ENCODE results near the gene ZP3. TPM values are rescaled to one million over a fixed set of nuclear protein-coding genes. Genes with fewer than 3 reads are reported as not detected.

The ZP3 gene
- total and polyA plus RNA-seq, 2 of the 13 experiments (the other 11 are each of a cell fraction or from before 2014, with no cell fraction given): not detected

DNA sequence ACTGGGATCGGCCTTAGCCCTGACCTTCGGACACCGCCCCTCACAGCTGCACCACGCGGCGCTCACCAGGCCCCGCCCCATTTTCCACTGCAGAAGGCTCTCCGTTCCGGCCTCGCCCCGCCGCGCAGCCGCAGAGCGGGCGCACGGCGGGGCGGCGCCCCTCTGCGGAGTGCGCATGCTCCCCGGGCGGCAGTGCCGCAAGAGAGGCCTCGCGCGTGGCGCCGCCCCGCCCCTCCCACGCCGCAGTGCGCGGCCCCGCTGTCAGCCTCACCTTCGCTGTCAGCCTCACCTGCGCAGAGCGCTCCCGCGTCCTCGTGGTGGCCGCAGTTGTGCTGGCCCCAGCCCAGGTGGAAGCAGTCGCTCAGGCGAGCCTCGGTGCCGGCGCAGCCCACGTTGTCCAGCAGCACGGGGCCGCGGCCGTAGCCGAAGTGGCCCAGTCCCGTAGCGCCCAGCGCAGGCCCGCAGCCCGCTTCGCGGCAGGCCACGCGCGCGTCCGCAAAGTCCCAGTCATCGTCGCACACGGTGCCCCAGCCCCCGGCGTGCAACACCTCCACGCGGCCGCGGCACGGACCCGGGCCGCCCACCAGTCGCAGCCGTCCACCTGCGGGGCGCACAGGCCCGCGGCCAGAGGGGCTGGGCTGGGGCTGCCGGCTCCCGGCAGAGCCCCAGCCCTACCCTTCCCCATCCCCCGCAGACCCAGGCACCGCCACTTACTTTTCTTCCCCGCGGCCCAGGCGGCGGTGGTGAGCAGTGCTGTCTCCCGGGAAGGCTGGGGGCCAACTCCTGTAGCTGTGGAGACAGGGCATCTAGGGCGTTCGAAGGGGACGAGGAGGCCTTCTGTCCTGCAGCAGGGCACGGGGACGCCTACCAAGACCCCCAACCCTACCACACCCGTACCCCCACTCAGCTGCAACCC is 31.4 kb upstream of the ZP3 start (continued):
- TF ChIP-seq ZNF678 (CRISPR knock-in tag; IDR thresholded peaks at IDR 0.05): 0 out of 2 replicates have a peak, but pooled peaks have one; percentile 65
- TF ChIP-seq ZSCAN31 (CRISPR knock-in tag; IDR thresholded peaks at IDR 0.05; ENCODE audit: low read depth): no peak; the same call in 1 of the 2 replicates
- no peak for TF ChIP-seq DPF2 (CRISPR knock-in tag; IDR thresholded peaks at IDR 0.05; ENCODE audit: borderline replicate concordance, low read depth)
- 0 out of 2 replicates have a peak, but pooled peaks have one; percentile 54 for TF ChIP-seq TEAD2 (CRISPR knock-in tag; IDR thresholded peaks at IDR 0.05)
- no peak; the same call in 1 of the 2 replicates for TF ChIP-seq TARDBP (CRISPR knock-in tag; IDR thresholded peaks at IDR 0.05)
- TF ChIP-seq ZNF780A (CRISPR knock-in tag; IDR thresholded peaks at IDR 0.05): no peak
- TF ChIP-seq, protein P1, sequence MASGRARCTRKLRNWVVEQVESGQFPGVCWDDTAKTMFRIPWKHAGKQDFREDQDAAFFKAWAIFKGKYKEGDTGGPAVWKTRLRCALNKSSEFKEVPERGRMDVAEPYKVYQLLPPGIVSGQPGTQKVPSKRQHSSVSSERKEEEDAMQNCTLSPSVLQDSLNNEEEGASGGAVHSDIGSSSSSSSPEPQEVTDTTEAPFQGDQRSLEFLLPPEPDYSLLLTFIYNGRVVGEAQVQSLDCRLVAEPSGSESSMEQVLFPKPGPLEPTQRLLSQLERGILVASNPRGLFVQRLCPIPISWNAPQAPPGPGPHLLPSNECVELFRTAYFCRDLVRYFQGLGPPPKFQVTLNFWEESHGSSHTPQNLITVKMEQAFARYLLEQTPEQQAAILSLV (CRISPR knock-in tag; IDR thresholded peaks at IDR 0.05; ENCODE audit: borderline replicate concordance): peak; percentile 85
- TF ChIP-seq SALL2 (CRISPR knock-in tag; IDR thresholded peaks at IDR 0.05): 0 out of 2 replicates have a peak, but pooled peaks have one; percentile 57
- no peak for TF ChIP-seq ZNF737 (CRISPR knock-in tag; IDR thresholded peaks at IDR 0.05; ENCODE audit: borderline replicate concordance)
- peak; percentile 97 for TF ChIP-seq ARNT2 (CRISPR knock-in tag; IDR thresholded peaks at IDR 0.05; ENCODE audit: low read depth)
- no peak for TF ChIP-seq NCOA5 (CRISPR knock-in tag; IDR thresholded peaks at IDR 0.05)
- peak; percentile 85 for TF ChIP-seq UBTF (CRISPR knock-in tag; IDR thresholded peaks at IDR 0.05)
- TF ChIP-seq ZNF546 (CRISPR knock-in tag; conservative IDR thresholded peaks at IDR 0.05): peak; percentile 92
- peak; percentile 33; the same call in 1 of the 2 replicates for TF ChIP-seq POGZ (CRISPR knock-in tag; IDR thresholded peaks at IDR 0.05)
- TF ChIP-seq, protein P2, sequence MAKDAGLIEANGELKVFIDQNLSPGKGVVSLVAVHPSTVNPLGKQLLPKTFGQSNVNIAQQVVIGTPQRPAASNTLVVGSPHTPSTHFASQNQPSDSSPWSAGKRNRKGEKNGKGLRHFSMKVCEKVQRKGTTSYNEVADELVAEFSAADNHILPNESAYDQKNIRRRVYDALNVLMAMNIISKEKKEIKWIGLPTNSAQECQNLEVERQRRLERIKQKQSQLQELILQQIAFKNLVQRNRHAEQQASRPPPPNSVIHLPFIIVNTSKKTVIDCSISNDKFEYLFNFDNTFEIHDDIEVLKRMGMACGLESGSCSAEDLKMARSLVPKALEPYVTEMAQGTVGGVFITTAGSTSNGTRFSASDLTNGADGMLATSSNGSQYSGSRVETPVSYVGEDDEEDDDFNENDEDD (CRISPR knock-in tag; IDR thresholded peaks at IDR 0.05; ENCODE audit: borderline replicate concordance): peak; percentile 81
- peak; percentile 72; the same call in 1 of the 2 replicates for TF ChIP-seq ZNF768 (CRISPR knock-in tag; IDR thresholded peaks at IDR 0.05)
